Left lung (tissue), 10 donors: ENCODE data around the gene ZSWIM7. TPM values are rescaled to one million over a fixed set of nuclear protein-coding genes. Genes with fewer than 3 reads are reported as not detected.

ENCODE experiments used
- ATAC-seq: fragments of 200-7000 bp; cut with Tn5 transposase; one replicate; pipeline ENCODE4 v1.9.1; 2020; ENCODE audit warnings: moderate library complexity
- DNase-seq, 4 donors: peaks; one replicate each; pipeline ENCODE4 v3.0.0-alpha.2; 2013 to 2020
- H3K27ac ChIP-seq, 2 donors: fragments of 200-600 bp; sonication (generic) in 1 of 2; one replicate each; pipeline versions ENCODE4 v1.5.0 to v1.8.0; 2020 to 2021
- H3K27me3 ChIP-seq, 2 donors: fragments of 200-600 bp; sonication (generic) in 1 of 2; one replicate each; pipeline versions ENCODE4 v1.5.0 to v1.8.0; 2020 to 2021
- H3K36me3 ChIP-seq, 2 donors: fragments of 200-600 bp; sonication (generic) in 1 of 2; one replicate each; pipeline versions ENCODE4 v1.5.0 to v1.8.0; 2020 to 2021
- H3K4me1 ChIP-seq, 2 donors: fragments of 200-600 bp; one replicate each; pipeline ENCODE4 v1.8.0; 2021
- H3K4me3 ChIP-seq, 2 donors: fragments of 200-600 bp; sonication (generic) in 1 of 2; one replicate each; pipeline versions ENCODE4 v1.5.0 to v1.8.0; 2020 to 2021; ENCODE audit warnings: mild to moderate bottlenecking in 1 of 2
- H3K9me3 ChIP-seq, 2 donors: fragments of 200-600 bp; sonication (generic) in 1 of 2; one replicate each; pipeline versions ENCODE4 v1.5.0 to v1.8.0; 2020 to 2021
- intact Hi-C, 2 donors: fragments of 100-400 bp; cut with DNase I; formaldehyde crosslinking; loops; one replicate each; pipeline versions ENCODE4 v1.11.2 to v1.14.2; 2022
- polyA plus RNA-seq, 6 donors: library from polyadenylated mRNA; unstranded; fragments of 120-200 nt; gene quantifications; one replicate each; pipeline ENCODE4 v1.2.1, GENCODE V29; 2013; ENCODE audit not compliant: insufficient read length in 6 of 6
- total RNA-seq, 2 donors: library from RNA; stranded (reverse); fragmentation: NEBNext Ultra II Directional; extraction: Animal tissue kit (Norgen Biotek cat#: 25700); gene quantifications; one replicate each; pipeline ENCODE4 v1.2.1, GENCODE V29; 2021
- TF ChIP-seq, protein P1 (sequence below), 2 donors: fragments of 200-600 bp; sonication (generic) in 1 of 2; IDR thresholded peaks; one replicate each; pipeline versions ENCODE4 v1.5.0 to v1.8.0; 2021; ENCODE audit warnings: antibody characterized with exemption in 2 of 2
- donor health status: DM: no; HTN: yes; CAD: no.
- donor health status: DM: no; HTN: no; CAD: no.

Gene ZSWIM7
- total and polyA plus RNA-seq, 8 donors, result 22.6 to 64.4 (median 54.8) TPM

- no peak for ATAC-seq
- TF ChIP-seq, protein P1, sequence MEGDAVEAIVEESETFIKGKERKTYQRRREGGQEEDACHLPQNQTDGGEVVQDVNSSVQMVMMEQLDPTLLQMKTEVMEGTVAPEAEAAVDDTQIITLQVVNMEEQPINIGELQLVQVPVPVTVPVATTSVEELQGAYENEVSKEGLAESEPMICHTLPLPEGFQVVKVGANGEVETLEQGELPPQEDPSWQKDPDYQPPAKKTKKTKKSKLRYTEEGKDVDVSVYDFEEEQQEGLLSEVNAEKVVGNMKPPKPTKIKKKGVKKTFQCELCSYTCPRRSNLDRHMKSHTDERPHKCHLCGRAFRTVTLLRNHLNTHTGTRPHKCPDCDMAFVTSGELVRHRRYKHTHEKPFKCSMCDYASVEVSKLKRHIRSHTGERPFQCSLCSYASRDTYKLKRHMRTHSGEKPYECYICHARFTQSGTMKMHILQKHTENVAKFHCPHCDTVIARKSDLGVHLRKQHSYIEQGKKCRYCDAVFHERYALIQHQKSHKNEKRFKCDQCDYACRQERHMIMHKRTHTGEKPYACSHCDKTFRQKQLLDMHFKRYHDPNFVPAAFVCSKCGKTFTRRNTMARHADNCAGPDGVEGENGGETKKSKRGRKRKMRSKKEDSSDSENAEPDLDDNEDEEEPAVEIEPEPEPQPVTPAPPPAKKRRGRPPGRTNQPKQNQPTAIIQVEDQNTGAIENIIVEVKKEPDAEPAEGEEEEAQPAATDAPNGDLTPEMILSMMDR (IDR thresholded peaks at IDR 0.05), result no peak
- Histone ChIP-seq H3K4me1 (peaks cover 3 to 25% of the 10 kb centered on the region in 2 donors), H3K36me3 (peaks cover 8 to 87% of the 10 kb centered on the region in 2 donors), H3K27ac (peak overlapping the region in 1 of 2 donors; percentile 67), H3K9me3 (no peaks in the 10 kb centered on the region), H3K4me3 (no peak overlapping the region), H3K27me3 (no peaks in the 10 kb centered on the region)
- no peak for DNase-seq
- intact Hi-C loops, result no loop called here
Observed at GRCh38 chr17:16026895-16027294, 27.4 kb upstream of the ZSWIM7 start.

- ATAC-seq, result no peak
- Histone ChIP-seq H3K4me1 (peaks cover 3 to 25% of the 10 kb centered on the region in 2 donors), H3K36me3 (peaks cover 2 to 83% of the 10 kb centered on the region in 2 donors)
Observed at GRCh38 chr17:16025202-16025601, 25.7 kb upstream of the ZSWIM7 start.

DNA sequence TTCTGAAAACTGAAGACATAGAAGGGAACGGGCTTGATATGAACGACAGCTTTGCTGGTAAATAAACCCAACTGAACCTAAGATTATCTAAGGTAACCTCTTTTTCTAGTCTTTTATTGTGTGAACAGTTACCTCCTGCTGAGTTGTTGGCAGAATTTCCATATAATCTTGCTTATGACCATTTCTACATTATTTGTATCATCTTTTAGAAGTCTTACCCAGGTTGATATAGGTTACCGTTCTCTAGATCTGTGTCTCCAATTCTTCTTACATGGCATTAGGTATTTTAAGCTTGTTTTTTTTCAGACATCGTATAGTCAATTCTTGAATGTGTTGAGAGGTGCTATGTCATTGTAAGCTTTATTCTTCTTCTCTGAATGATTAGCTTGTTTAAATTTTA lies 24.4 kb upstream of the ZSWIM7 start:
- TF ChIP-seq, protein P1 (IDR thresholded peaks at IDR 0.05), result no peak
- intact Hi-C loops, result no loop called here
- peaks cover 0 to 82% of the 10 kb centered on the region in 2 donors for H3K36me3 ChIP-seq

More at GRCh38 chr17:16025202-16025601, 25.7 kb upstream of the ZSWIM7 start:
- Histone ChIP-seq H3K27ac (no peak overlapping the region), H3K4me3 (no peak overlapping the region), H3K27me3 (no peaks in the 10 kb centered on the region), H3K9me3 (no peaks in the 10 kb centered on the region)
- intact Hi-C loops, result no loop called here
- TF ChIP-seq, protein P1 (IDR thresholded peaks at IDR 0.05), result no peak
- DNase-seq, result no peak

DNA sequence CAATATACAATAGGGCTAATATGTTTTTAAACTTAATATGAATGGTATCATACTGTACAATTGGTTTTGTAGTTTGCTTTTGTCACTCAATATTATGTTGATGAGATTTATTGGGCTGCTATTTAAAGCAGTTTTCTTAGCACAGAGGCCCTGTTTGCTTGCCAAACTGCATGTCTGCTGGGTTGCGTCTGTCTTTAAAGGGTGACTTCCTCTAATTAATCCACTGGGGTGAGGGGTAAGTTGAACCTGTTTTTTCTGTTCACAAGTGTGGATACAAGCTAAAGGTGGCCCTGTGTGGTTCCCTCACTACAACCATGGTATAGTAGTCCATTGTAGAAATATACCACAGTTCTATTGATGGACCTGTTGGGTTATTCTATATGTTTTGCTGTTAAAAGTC lies 19.8 kb upstream of the ZSWIM7 start:
- Histone ChIP-seq H3K4me1 (peaks cover 5 to 6% of the 10 kb centered on the region in 2 donors), H3K9me3 (no peaks in the 10 kb centered on the region), H3K4me3 (no peak overlapping the region), H3K27ac (no peak overlapping the region), H3K36me3 (peaks cover 0 to 73% of the 10 kb centered on the region in 2 donors), H3K27me3 (no peaks in the 10 kb centered on the region)
- TF ChIP-seq, protein P1 (IDR thresholded peaks at IDR 0.05), result no peak
- intact Hi-C loops, result no loop called here
- no peak for DNase-seq
- no peak for ATAC-seq

More for the DNA sequence above, 24.4 kb upstream of the ZSWIM7 start:
- DNase-seq, result no peak
- H3K9me3 ChIP-seq, result no peaks in the 10 kb centered on the region
- peaks cover 3 to 20% of the 10 kb centered on the region in 2 donors for H3K4me1 ChIP-seq
- no peak overlapping the region for H3K4me3 ChIP-seq
- no peak for ATAC-seq
- no peaks in the 10 kb centered on the region for H3K27me3 ChIP-seq
- H3K27ac ChIP-seq, result no peak overlapping the region

DNA sequence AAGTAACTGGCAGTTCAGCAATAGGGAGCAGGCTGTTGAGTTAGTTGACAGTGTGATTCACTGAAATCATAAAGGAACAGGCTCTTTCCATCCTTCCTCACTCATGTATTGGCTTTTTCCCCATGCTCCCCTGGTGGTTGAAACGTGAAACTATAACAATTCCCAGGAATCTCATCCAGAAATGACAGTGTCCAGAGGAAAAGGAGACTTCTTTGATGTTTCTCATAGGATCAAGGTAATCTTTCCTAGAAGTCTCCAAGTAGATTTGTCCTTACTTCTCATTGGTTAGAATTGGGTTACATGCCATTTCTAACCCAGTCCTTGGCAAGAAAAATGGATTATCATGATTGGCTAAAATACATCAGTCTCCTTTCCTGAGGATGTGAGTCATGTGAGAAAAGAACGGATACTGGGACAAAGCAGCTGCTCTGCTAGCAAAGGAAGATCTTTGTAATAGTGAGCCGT lies 14.5 kb upstream of the ZSWIM7 start:
- DNase-seq (peak in 2 of 4 donors; percentile 86 to 87), ATAC-seq (peak; percentile 57)
- Histone ChIP-seq H3K27ac (peak overlapping the region; percentile 10 to 65), H3K9me3 (no peaks in the 10 kb centered on the region), H3K4me1 (peaks cover 10 to 38% of the 10 kb centered on the region in 2 donors), H3K36me3 (peaks cover 0 to 78% of the 10 kb centered on the region in 2 donors), H3K27me3 (no peaks in the 10 kb centered on the region), H3K4me3 (no peak overlapping the region)
- intact Hi-C loops, result no loop called here
- TF ChIP-seq, protein P1 (IDR thresholded peaks at IDR 0.05), result peak; percentile 34 to 39
